Stimulated activated CD8-positive, alpha-beta memory T cell treated with anti-CD3 and anti-CD28 coated beads, Interleukin-12 subunit alpha, Interleukin-12 subunit beta, amount 100 ng/mL, for 24 hours (primary cell): ENCODE measurements around the gene RBBP5.

Source experiments
- DNase-seq: peaks from one replicate; pipeline ENCODE4 v3.0.0-alpha.2; 2020; ENCODE audit errors: extremely low read depth

Gene RBBP5

GRCh38 chr1:205074084-205074483 lies 47.7 kb downstream of the RBBP5 start:
- no peak for DNase-seq

GRCh38 chr1:205073511-205073910 lies 48.3 kb downstream of the RBBP5 start:
- DNase-seq: no peak

DNA sequence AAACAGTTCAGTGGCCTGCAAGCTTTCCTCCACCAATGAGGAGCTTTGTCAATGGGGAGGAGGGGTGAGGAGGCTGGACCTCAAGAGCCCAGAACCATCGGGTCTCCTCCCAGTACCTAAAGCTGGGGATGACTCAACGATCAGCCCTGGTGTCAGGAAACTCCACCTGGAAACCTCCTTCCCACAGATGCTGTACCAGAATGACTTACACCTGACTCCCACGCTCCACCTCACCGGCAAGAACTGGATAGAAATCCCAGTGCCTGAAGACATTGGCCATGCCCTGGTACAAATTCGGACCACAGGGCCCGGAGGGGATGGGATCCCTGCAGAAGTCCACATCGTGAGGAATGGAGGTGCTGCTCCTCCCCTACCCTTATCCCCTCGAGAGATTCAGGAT lies 48.9 kb downstream of the RBBP5 start:
- DNase-seq: no peak

DNA sequence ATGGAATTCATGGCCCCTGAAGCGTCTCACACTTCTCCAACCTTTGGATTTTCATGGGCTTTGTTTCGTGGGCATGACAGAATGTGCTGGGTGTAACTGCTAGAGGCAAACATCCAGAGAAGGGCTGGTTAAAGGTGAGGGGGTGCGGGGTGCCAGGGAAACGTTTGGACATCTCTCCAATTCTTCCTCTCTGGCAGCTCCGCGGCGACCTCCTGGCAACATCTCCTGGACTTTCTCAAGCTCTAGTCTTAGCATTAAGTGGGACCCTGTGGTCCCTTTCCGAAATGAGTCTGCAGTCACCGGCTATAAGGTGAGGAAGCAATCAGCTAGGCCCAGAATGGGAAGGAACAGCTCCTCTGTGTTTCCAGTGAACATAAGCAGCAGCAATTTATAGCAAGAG lies 49.5 kb downstream of the RBBP5 start:
- DNase-seq: no peak

DNA sequence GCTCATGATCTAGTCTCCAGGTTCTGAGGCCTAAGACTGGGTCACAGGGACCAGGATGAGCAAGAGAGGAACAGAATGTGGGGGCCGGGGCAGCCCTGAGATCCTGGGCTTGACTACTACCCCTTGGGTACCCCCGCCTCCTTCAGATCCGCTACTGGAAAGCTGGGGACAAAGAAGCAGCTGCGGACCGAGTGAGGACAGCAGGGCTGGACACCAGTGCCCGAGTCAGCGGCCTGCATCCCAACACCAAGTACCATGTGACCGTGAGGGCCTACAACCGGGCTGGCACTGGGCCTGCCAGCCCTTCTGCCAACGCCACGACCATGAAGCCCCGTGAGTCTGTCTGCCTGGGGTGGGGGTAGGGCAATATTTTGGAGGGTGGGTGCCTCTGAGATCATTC lies 50.0 kb downstream of the RBBP5 start:
- no peak for DNase-seq

- no peak for DNase-seq
These were observed 50.8 kb downstream of the RBBP5 start for GRCh38 chr1:205071028-205071409.

DNA sequence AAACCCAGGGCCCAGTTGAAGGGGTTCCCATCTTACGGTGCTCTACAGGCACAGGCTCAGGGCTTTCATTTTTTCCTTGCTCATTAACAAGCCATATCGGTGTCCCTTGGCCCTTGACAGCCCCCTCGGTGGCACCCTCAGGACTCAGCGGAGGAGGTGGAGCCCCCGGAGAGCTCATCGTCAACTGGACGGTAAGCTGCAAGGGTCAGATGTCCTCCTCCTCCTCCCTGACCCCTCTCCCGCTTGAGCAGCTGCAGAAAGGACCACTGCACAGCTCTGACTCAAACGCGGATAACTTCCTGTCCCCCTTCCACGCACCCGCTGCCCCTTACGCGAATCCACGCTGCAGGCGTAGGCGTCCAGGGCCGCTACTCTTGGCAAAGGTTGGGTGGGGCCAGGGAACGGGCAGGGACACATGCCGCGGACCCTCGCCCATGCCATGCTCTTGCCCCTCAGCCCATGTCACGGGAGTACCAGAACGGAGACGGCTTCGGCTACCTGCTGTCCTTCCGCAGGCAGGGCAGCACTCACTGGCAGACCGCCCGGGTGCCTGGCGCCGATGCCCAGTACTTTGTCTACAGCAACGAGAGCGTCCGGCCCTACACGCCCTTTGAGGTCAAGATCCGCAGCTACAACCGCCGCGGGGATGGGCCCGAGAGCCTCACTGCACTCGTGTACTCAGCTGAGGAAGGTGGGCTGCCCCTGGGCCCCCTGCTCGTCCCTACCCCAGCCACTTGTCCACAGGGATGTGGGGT lies 52.2 kb downstream of the RBBP5 start:
- no peak for DNase-seq

DNA sequence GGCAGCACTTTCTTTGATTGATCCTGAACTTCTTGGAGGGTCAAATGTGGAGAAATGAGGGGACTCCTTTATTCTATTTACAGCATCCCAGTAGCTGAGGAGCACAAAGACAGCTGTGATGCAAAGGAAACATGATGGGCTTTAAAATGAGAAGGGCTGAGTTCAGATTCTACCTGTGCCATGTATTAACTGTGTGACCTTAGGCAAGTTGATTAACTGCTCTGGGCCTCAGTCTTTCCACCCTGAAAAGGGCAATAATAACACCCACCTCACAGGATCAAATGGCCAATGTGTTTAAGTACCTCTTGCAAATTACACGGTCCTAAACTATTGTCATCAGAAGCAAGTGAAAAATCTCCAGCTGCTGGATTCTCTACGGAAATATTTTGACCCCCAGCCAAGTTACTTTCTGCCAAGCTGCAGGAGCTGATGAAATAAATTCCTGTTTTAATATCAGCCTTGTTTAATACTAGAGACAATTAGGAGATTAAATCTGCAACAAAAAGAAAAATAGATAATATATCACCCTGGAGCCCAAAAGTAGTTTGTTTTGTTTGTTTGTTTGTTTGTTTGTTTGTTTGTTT lies 53.2 kb downstream of the RBBP5 start:
- DNase-seq: no peak

DNA sequence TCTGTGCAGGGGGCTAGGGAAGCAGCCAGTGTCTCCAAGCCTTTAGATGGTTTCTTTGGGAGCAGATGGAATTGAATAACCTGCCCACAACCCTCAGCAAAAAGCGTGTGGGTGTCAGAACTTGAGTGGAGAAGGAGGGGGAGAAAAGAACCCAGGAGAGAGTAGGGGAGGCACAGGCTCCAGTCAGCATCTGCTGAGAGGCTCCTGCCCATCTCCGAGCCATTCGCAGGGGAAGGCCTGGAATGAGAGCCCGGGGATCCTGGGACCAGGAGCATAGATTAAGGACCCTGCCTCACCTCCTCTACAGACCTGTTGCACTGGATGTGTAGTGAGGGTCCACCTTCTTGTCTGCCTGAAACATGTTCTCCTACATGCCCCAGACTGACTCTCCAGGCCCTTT lies 53.8 kb downstream of the RBBP5 start:
- no peak for DNase-seq

DNA sequence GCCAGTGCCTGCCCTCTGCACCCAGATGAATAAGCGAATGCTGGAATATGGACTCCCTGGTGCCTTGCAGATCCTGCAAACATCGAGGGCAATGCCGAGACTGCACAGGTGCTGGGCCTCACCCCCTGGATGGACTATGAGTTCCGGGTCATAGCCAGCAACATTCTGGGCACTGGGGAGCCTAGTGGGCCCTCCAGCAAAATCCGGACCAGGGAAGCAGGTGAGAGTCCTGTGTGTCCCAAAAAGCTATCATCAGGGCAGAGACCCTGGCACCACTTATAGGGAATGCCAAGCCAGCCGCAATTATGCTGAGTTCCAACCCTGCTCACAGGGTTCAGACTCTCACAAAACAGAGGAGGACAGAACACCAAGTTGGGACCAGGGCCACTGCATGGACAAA lies 54.7 kb downstream of the RBBP5 start:
- DNase-seq: no peak

DNA sequence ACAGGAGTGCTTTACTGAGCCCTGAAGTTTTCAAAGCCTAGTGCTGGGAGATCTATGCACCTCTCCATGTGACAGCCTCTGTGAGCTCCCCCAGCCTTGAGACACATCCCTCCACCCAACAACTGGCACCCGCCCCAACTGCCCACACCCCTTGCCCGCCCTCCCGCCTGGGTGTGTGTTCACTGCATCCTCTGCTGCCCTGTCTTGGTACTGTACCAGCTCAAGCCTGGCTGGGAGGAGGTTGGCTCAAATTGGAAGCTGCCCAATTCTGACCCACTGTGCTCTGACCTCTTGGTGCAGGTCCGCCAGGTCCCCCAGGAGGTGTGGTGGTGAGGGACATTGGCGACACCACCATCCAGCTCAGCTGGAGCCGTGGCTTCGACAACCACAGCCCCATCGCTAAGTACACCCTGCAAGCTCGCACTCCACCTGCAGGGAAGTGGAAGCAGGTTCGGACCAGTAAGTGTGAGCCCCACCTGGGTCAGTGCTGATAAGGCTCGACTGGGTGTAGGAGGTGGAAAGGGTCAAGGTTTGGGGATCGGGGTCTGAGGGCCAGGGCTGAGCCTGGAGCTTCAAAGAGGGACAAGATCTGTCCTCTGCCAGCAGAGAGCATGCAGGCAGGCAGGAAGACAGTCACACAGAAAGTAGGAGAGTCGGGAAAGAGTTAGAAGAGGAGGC lies 55.5 kb downstream of the RBBP5 start:
- no peak for DNase-seq

DNA sequence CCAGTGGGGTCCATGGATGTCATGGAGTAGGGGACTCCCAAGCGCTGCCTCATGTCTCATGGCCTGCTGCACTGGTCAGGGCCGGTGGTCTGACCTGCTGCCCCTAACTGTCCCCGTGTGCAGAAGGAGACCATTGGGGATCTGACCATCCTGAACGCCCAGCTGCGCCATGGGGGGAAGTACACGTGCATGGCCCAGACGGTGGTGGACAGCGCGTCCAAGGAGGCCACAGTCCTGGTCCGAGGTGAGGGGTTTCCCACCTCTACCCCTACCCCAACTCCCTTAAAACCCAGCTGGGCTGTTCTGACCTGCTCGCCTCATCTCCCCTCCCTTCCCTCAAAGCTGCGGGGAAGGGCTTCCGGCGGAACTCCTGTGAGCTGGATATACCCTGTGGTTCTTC lies 56.1 kb downstream of the RBBP5 start:
- no peak for DNase-seq

GRCh38 chr1:205064741-205065316 lies 56.9 kb downstream of the RBBP5 start:
- DNase-seq: no peak

- no peak for DNase-seq
These were observed 57.5 kb downstream of the RBBP5 start for GRCh38 chr1:205064301-205064700.

GRCh38 chr1:205062895-205063294 lies 58.9 kb downstream of the RBBP5 start:
- no peak for DNase-seq

- no peak for DNase-seq
These were observed 59.5 kb downstream of the RBBP5 start for GRCh38 chr1:205062319-205062718.

GRCh38 chr1:205061665-205062069 lies 60.1 kb downstream of the RBBP5 start:
- DNase-seq: peak; percentile 16

DNA sequence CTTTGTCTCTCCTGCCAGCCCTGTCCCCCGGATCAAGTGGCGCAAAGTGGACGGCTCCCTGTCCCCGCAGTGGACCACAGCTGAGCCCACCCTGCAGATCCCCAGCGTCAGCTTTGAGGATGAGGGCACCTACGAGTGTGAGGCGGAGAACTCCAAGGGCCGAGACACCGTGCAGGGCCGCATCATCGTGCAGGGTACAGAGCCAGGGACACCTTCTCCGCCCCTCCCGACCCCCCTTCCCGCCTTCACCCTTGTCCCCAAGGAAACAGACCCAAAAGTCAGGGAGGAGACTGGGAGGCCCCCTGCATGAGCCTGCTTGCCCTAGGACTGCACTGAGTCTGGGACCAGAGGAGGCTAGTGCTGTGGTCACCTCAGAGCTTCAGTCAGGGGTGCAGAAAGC lies 60.6 kb downstream of the RBBP5 start:
- no peak for DNase-seq

DNA sequence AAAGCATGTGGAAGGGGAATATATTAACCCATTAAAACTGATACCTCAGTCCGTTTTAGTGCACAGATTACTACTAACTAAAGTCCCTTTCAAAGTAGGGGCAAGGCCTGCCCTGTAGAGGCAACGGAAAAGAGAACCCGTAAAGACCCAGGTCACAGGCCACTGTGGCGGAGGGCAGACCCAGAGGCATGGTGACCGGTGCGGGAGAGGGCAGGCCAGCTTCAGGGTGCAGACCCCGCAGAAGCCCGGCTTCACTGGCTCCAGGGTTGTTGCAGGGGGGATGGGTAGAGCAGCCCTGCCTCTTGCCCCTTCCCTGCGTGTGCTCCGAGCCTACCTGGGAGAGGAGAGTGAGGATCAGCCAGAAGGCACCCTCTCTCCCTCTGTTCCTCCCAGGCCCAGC lies 61.0 kb downstream of the RBBP5 start:
- no peak for DNase-seq

DNA sequence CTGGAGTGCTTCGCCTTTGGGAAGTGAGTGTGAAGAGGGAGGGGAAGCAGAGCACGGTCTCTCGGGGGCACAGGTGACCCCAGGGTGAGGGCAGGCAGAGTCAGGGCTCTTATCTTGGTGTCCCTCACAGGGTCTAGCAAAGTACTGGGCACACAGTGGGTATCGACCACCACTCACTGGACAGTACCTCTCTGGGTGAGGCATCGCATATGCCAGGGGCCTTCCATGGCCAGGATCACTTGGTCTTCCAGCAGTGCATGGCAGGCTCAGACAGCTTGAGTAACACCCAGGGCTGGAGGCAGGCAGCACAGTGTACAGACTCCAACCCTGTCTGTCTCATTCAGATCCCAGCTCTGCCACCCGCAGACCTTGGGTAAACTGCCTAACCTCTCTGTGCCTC lies 62.1 kb downstream of the RBBP5 start:
- no peak for DNase-seq

GRCh38 chr1:205058853-205059252 lies 62.9 kb downstream of the RBBP5 start:
- DNase-seq: no peak

- no peak for DNase-seq
These were observed 63.8 kb downstream of the RBBP5 start for GRCh38 chr1:205057808-205058575.
